Activated T-cell treated with anti-CD3 and anti-CD28 coated beads, Interleukin-2, amount 50 U/mL, for 48 hours (primary cell): ENCODE data around the gene ARHGEF12.
A peak's percentile ranks its signal among the peaks of the same experiment; 100 is the strongest.

ENCODE experiments used
- DNase-seq, 2 experiments: peaks; one replicate each; pipeline ENCODE4 v3.0.0-alpha.2; 2020

The ARHGEF12 gene

GRCh38 chr11:120342226-120342625 lies 6.0 kb downstream of the ARHGEF12 start:
- DNase-seq: no peak

GRCh38 chr11:120342678-120343077 lies 6.5 kb downstream of the ARHGEF12 start:
- DNase-seq: no peak

- DNase-seq: no peak
Observed at GRCh38 chr11:120343429-120343828, 7.2 kb downstream of the ARHGEF12 start.

GRCh38 chr11:120344302-120345004 lies 8.2 kb downstream of the ARHGEF12 start:
- peak in 1 of 2 experiments; percentile 31 for DNase-seq

GRCh38 chr11:120346233-120346632 lies 10.0 kb downstream of the ARHGEF12 start:
- no peak for DNase-seq

GRCh38 chr11:120350637-120351036 lies 14.4 kb downstream of the ARHGEF12 start:
- DNase-seq: no peak

- no peak for DNase-seq
Observed at GRCh38 chr11:120352405-120352804, 16.2 kb downstream of the ARHGEF12 start.

GRCh38 chr11:120354068-120354467 lies 17.9 kb downstream of the ARHGEF12 start:
- DNase-seq: no peak

- no peak for DNase-seq
Observed at GRCh38 chr11:120354779-120355178, 18.6 kb downstream of the ARHGEF12 start.

GRCh38 chr11:120357620-120358019 lies 21.4 kb downstream of the ARHGEF12 start:
- DNase-seq: no peak

GRCh38 chr11:120358729-120359128 lies 22.5 kb downstream of the ARHGEF12 start:
- no peak for DNase-seq

GRCh38 chr11:120363436-120363835 lies 27.2 kb downstream of the ARHGEF12 start:
- DNase-seq: no peak

- DNase-seq: no peak
Observed at GRCh38 chr11:120365512-120365911, 29.3 kb downstream of the ARHGEF12 start.

GRCh38 chr11:120372296-120372695 lies 36.1 kb downstream of the ARHGEF12 start:
- no peak for DNase-seq

- no peak for DNase-seq
Observed at GRCh38 chr11:120375076-120375475, 38.9 kb downstream of the ARHGEF12 start.

GRCh38 chr11:120376547-120377182 lies 40.5 kb downstream of the ARHGEF12 start:
- DNase-seq: no peak

- DNase-seq: no peak
Observed at GRCh38 chr11:120378474-120378873, 42.3 kb downstream of the ARHGEF12 start.

- no peak for DNase-seq
Observed at GRCh38 chr11:120381401-120381800, 45.2 kb downstream of the ARHGEF12 start.

GRCh38 chr11:120383518-120384155 lies 47.4 kb downstream of the ARHGEF12 start:
- DNase-seq: no peak

- DNase-seq: no peak
Observed at GRCh38 chr11:120384476-120384875, 48.3 kb downstream of the ARHGEF12 start.

- DNase-seq: no peak
Observed at GRCh38 chr11:120385110-120385509, 48.9 kb downstream of the ARHGEF12 start.

- no peak for DNase-seq
Observed at GRCh38 chr11:120385655-120386054, 49.4 kb downstream of the ARHGEF12 start.

- no peak for DNase-seq
Observed at GRCh38 chr11:120386318-120386717, 50.1 kb downstream of the ARHGEF12 start.

GRCh38 chr11:120386774-120387371 lies 50.7 kb downstream of the ARHGEF12 start:
- DNase-seq: no peak
